Peyer's patch (tissue), 4 donors: ENCODE data around the gene ADAR.

Experiments used
- CTCF ChIP-seq, 6 experiments: fragments of 450-650 bp in 4 of 6; fragments of 200-600 bp in 2 of 6; sonication (generic) in 1 of 6; IDR thresholded peaks; one replicate each; pipeline ENCODE4 v1.5.1; 2017 to 2019; ENCODE audit warnings: antibody characterized with exemption in 6 of 6, mild to moderate bottlenecking in 3 of 6, moderate library complexity in 1 of 6
- POLR2A ChIP-seq, 2 donors: fragments of 450-650 bp; IDR thresholded peaks; one replicate each; pipeline ENCODE4 v1.5.1; 2017; ENCODE audit warnings: antibody characterized with exemption in 2 of 2, mild to moderate bottlenecking in 2 of 2, moderate library complexity in 2 of 2

GRCh38 chr1:154577346-154578057, 30.5 kb downstream of the ADAR start:
- TF ChIP-seq CTCF (IDR thresholded peaks at IDR 0.05) (no peak), POLR2A (IDR thresholded peaks at IDR 0.05) (no peak)
